HG03457 (cell line): ENCODE results near the gene KLLN.
A peak's percentile ranks its signal among the peaks of the same experiment; 100 is the strongest.
"Not testable (repeated sequence)": the region's sequence is repeated elsewhere in the genome, so short reads cannot be mapped to it uniquely, and the experiment has no call there.

Experiments
- ATAC-seq: cut with Tn5 transposase; IDR thresholded peaks from one replicate; pipeline ENCODE4 v1.9.1; 2021; ENCODE audit warnings: moderate number of reproducible peaks; ENCODE audit not compliant: unreplicated experiment

The KLLN gene

DNA sequence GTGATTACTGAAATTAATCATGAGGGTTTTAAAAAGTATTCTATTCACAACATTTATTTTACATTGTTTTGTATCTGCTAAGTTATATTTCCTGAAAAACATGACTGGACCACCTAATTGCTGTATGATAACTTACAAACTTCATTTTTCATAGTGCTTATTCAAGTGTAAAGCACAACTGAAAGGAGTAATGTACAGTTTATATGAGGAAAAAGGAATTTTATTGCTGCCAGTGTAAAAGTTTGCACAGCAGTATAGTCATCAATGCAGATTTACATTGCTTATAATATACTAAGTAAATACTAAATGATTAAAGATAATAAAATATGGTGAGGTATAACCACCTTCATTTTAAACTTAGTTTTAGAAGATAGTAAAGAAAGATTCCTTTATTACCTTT lies 4.1 kb upstream of the KLLN start:
- no peak for ATAC-seq

DNA sequence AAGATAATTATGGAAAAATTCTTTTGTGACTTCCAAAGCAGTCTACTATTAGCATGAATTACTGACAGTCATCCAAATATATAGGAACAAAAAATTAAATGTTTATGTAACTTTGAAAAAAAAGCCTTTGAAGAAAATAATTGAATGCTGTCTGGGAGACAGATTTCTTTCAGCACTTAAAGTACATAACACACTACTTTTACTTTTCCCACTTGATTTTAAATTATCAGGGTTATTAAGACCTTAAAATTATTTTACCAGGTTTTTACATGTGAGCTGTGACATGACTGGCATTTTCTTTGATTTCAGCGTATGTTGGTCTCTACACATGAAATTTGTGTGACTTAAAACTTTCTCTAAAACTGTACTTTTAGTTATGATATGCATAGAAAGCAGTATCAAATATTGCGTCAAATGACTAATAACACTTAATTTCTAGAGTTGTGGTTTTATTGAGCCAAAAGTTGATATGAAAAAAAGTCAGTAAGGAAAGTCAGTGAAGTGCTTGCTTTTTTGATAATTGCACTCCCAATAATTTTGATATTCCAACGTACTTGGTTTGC lies 3.2 kb upstream of the KLLN start:
- no peak for ATAC-seq

DNA sequence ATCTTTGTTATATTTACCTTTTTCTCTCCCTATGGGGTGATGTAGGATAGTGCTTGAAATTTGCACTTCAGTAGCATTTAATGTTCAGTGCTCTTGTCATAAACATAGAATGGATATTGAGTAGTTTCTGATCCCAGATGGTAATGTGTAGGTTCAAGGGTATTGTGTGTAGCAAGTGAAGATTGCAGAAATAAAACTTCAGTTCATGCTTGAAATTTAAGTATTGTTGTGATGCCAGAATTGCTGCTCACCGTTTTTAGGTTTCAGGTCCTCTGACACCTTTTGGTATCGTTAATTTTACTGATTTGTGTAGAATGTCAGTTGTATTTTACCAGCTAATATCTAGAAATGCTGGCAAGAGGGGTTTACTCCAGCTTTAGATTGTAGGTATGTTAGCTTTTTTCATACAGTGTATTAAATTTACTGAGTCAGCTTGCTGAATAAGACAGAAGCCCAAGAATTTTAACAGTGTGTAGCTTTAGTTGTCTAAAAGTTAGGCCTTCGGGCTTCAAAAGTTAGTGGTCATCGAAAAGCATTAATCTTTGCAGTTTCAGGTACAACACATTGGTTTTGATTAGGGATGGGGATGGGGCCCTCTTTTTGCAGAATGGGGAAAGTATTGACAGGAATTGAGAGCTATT lies 2.0 kb upstream of the KLLN start:
- ATAC-seq, result no peak

GRCh38 chr10:87864496-87865059 lies 1.2 kb upstream of the KLLN start:
- ATAC-seq, result no peak

GRCh38 chr10:87863951-87864495 lies 690 bp upstream of the KLLN start:
- not testable (repeated sequence) for ATAC-seq

- ATAC-seq, result no peak
These were observed 667 bp downstream of the KLLN start for GRCh38 chr10:87862679-87863052.

- peak; percentile 42 for ATAC-seq
These were observed 1.2 kb downstream of the KLLN start for GRCh38 chr10:87861953-87862678.

- peak; percentile 7 for ATAC-seq
These were observed 1.8 kb downstream of the KLLN start for GRCh38 chr10:87861566-87861952.

- no peak for ATAC-seq
These were observed 2.4 kb downstream of the KLLN start for GRCh38 chr10:87860816-87861403.

DNA sequence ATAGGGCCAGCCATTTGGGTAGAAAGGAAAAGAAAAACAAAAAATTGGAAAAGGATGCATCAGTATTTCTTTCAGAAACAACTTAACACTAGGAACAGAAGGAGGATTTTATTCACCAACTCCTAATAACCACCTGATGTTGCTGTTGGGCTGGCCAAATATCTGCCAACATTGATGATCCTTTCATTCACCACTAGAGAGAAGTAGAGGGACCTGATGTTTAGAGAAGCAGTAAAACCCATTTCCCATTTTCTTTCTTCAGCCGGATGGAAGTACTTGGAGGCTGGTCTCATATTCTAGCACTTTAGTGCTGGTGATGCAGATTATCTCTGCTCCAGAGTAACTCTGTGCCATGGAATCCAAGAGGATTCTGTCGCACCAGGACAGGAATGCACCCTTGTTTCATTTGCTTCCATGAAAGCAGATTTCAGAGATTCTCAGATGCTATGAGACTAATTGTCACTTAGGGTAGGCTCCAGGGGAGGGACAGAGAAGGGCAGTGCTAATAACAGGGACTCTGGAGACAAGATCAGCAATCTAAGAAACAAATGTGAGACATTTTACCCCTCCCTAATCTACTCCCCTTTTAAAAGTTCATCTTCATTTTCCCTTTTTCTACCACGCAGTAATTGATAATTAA lies 3.1 kb downstream of the KLLN start:
- ATAC-seq, result no peak

GRCh38 chr10:87855665-87856064 lies 7.7 kb downstream of the KLLN start:
- not testable (repeated sequence) for ATAC-seq

DNA sequence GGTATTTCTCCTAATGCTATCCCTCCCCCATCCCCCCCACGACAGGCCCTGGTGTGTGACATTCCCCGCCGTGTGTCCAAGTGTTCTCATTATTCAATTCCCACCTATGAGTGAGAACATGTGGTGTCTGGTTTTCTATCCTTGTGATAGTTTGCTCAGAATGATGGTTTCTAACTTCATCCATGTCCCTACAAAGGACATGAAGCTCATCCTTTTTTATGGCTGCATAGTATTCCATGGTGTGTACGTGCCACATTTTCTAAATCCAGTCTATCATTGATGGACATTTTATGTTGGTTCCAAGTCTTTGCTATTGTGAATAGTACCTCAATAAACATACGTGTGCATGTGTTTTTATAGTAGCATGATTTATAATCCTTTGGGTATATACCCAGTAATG lies 8.1 kb downstream of the KLLN start:
- ATAC-seq, result not testable (repeated sequence)

GRCh38 chr10:87852089-87852488 lies 11.2 kb downstream of the KLLN start:
- no peak for ATAC-seq

DNA sequence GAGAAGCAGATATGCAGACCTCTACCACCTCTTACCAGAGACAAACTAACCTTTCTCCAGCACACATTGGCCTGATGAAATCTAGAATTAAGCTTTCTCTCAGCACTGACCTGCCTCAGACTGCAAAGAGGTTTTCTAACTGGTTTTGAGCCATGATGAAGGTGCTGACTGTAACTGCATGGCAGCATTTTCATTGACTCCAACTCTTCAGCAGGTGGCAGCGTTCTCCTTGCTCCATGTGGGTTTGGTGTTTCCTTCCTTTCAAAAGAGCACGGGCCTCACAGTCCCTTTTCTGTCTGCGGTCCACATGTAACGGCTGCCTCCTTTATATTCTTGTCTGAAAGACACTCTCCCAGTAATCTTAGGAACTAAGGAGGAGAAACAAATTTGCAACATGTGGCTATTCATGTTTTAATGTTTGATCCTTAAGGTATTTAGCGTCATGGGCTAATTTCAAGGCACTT lies 12.6 kb downstream of the KLLN start:
- no peak for ATAC-seq

- ATAC-seq, result no peak
These were observed 14.3 kb downstream of the KLLN start for GRCh38 chr10:87849001-87849400.

DNA sequence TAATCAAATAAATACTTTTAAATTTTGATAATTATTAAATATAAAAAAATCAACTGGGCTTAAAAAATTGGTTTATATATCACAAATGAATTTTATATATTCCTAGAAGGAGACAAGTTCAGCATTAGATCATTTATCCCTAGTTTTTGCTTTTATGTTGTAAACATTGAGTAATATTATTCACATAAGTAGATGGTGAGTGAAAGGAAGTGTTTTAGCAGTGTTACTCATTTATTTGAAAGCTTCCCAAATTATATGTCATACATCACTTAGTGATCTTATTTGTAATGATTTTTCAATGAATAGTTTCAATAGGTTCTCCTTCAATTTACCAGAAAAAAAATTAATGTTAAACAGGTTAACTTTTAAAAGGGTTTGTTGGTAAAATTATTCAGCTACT lies 15.8 kb downstream of the KLLN start:
- no peak for ATAC-seq

DNA sequence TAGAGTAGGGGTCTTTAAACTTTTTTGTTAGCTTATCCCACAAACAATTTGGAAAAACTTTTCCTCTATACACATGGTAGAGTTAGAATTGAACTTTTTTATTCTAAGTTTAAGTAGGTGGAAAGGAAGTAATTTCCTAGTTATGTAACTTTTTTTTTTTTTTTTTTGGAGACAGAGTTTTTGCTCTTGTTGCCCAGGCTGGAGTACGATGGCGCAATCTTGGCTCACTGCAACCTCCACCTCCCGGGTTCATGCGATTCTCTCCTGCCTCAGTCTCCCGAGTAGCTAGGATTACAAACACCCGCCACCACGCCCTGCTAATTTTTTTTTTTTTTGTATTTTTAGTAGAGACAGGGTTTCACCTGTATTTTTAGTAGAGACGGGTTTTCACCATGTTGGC lies 16.6 kb downstream of the KLLN start:
- ATAC-seq, result not testable (repeated sequence)

DNA sequence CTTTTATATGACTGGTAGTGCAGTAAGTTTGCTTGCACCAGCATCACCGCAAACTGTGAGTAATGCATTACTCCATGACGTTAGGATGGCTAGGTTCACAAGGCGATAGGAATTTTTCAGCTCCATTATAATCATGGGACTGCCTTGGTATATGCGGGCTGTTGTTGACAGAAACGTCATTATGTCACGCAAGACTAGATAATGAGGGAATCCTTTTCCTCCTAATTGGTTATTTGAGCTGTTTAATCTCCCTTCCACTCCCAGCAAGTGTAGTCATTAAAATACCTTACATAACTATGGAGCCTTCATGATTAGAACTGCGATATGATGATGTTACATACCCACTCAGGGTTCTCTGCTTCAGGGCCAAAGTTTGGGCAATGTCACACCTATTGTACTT lies 17.3 kb downstream of the KLLN start:
- no peak for ATAC-seq

DNA sequence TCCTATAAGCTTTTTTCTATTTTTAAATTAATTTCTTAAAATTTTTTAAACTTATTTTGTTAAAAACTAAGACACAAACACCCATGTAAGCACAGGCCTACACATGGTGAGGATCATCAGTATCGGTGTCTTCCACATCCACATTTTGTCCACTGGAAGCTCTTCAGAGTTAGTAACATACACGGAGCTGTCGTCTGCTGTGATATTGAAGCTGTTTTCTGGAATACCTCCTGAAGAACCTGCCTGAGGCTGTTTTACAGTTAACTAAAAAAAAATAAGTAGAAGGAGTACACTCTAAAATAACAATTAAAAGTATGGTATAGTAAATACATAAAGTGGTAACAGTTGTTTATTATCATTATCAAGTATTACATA lies 17.7 kb downstream of the KLLN start:
- no peak for ATAC-seq

- ATAC-seq, result no peak
These were observed 18.3 kb downstream of the KLLN start for GRCh38 chr10:87844837-87845623.
